ENCODE data around the gene RFLNA. TPM values are rescaled to one million over a fixed set of nuclear protein-coding genes. Genes with fewer than 3 reads are reported as not detected.

The RFLNA gene
- total and polyA plus RNA-seq, 2 of the 4 experiments (the other 2 are of a cell fraction): not detected

DNA sequence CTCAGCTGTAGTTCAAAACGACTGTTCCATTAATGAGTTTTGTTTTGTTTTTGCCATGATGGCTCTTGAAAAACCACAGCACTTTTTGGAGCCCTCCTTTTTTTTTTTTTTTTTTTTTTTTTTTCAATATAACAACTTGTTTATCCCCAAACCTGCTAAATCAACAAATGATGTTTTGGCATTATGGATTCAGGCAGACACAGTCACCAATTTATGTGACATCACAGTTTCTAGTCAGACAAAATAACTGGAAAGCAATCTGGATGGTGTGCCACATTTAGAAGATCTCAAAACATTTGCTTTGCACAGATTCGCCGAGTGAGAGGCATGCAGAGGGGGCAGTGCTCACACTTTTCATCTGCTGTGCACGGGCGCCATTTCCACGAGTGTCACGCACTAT, 7.9 kb upstream of the RFLNA start:
- H3K18ac ChIP-seq (ENCODE audit: low read depth, low read length): no peak overlapping the region
- H2AK5ac ChIP-seq (ENCODE audit: low read depth, low read length): no peak overlapping the region
- no peak for DNase-seq
- H3K4me3 ChIP-seq (ENCODE audit: insufficient read depth, low read depth, low read length): no peak overlapping the region
- no TSS peak for BruUV-seq (replicated peaks)
- no peak overlapping the region for H3K14ac ChIP-seq (replicated peaks; ENCODE audit: low read depth, low read length)
- ChIA-PET CTCF (no interaction called here), POLR2A (ENCODE audit: unreplicated experiment) (no interaction called here)
- peaks cover 8% of the 10 kb centered on the region for H3K4me1 ChIP-seq (ENCODE audit: control insufficient read depth, insufficient read depth, low read length)
- no peak overlapping the region for H2BK15ac ChIP-seq (ENCODE audit: low read depth, low read length)
- H4K20me1 ChIP-seq (ENCODE audit: insufficient read depth, low read length): no peaks in the 10 kb centered on the region
- no peak overlapping the region for H3K9ac ChIP-seq (ENCODE audit: low read depth, low read length)
- intact Hi-C loops (cut with micrococcal nuclease): no loop called here
- WGBS, 2 experiments (ENCODE audit: extremely low coverage in 2 of 2, insufficient read length in 1 of 2): no CpG with 5 or more reads among the region's 7 CpGs
- no peak overlapping the region for H3K56ac ChIP-seq (ENCODE audit: extremely low read depth, insufficient read depth, low read length)
- H4K5ac ChIP-seq (ENCODE audit: low read depth, low read length): no peak overlapping the region
- in situ Hi-C loops (cut with MboI; ENCODE audit: low sequenced_read_pairs): no loop called here
- no peak overlapping the region for H4K91ac ChIP-seq (ENCODE audit: insufficient read depth, low read depth, low read length)
- H3K9me3 ChIP-seq (ENCODE audit: control insufficient read depth, insufficient read depth, low read length): peaks cover 14% of the 10 kb centered on the region
- no peaks in the 10 kb centered on the region for H3K9me1 ChIP-seq (ENCODE audit: insufficient read depth, low read length)
- no peaks in the 10 kb centered on the region for H3K36me3 ChIP-seq (ENCODE audit: control insufficient read depth, insufficient read depth, low read length)
- H3K4me2 ChIP-seq (ENCODE audit: low read depth, low read length): no peak overlapping the region
- H2AK9ac ChIP-seq (replicated peaks; ENCODE audit: low read depth, low read length, poor library complexity): no peak overlapping the region
- H2BK5ac ChIP-seq (ENCODE audit: low read depth, low read length, poor library complexity, severe bottlenecking): no peak overlapping the region
- no peak overlapping the region for H3K23ac ChIP-seq (ENCODE audit: low read depth, low read length)
- no peak overlapping the region for H3K27ac ChIP-seq (ENCODE audit: insufficient read depth, low read length)
- peaks cover 32% of the 10 kb centered on the region for H3K27me3 ChIP-seq (ENCODE audit: control insufficient read depth, insufficient read depth, low read length)
- dilution Hi-C loops (cut with HindIII; ENCODE audit: low sequenced_read_pairs, unreplicated experiment): no loop called here
- no peak overlapping the region for H2AFZ ChIP-seq (replicated peaks; ENCODE audit: low read length, poor library complexity)
- H2BK20ac ChIP-seq (ENCODE audit: low read depth, low read length): no peak overlapping the region
- H3K4ac ChIP-seq (ENCODE audit: low read depth, low read length): no peak overlapping the region
- no peak overlapping the region for H4K8ac ChIP-seq (ENCODE audit: low read depth in 2 of 2, low read length in 2 of 2)
- ATAC-seq (ENCODE audit: low read depth): no peak
- H3K79me1 ChIP-seq (ENCODE audit: low read depth in 1 of 2, low read length in 2 of 2): no peaks in the 10 kb centered on the region
- TF ChIP-seq MAZ (IDR thresholded peaks at IDR 0.05; ENCODE audit: borderline replicate concordance, low read depth, low read length): no peak
- no peak for TF ChIP-seq POLR2A (IDR thresholded peaks at IDR 0.05; ENCODE audit: low read depth, low read length)
- no peak for TF ChIP-seq RFX5 (IDR thresholded peaks at IDR 0.05; ENCODE audit: low read depth, low read length)
- TF ChIP-seq CHD1 (IDR thresholded peaks at IDR 0.05; ENCODE audit: low read depth, low read length): no peak
- TF ChIP-seq FOS (IDR thresholded peaks at IDR 0.05; ENCODE audit: low read depth, low read length): no peak
- TF ChIP-seq, protein P1, sequence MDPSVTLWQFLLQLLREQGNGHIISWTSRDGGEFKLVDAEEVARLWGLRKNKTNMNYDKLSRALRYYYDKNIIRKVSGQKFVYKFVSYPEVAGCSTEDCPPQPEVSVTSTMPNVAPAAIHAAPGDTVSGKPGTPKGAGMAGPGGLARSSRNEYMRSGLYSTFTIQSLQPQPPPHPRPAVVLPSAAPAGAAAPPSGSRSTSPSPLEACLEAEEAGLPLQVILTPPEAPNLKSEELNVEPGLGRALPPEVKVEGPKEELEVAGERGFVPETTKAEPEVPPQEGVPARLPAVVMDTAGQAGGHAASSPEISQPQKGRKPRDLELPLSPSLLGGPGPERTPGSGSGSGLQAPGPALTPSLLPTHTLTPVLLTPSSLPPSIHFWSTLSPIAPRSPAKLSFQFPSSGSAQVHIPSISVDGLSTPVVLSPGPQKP (IDR thresholded peaks at IDR 0.05; ENCODE audit: borderline replicate concordance, low read depth, low read length): no peak
- no peak for TF ChIP-seq USF2 (IDR thresholded peaks at IDR 0.05; ENCODE audit: low read depth, low read length)
- no peak for TF ChIP-seq NFE2L2 (IDR thresholded peaks at IDR 0.05; ENCODE audit: low read depth, low read length)
- no peak for TF ChIP-seq RCOR1 (IDR thresholded peaks at IDR 0.05; ENCODE audit: insufficient replicate concordance, low read length)
- no peak for TF ChIP-seq SMC3 (IDR thresholded peaks at IDR 0.05; ENCODE audit: low read depth, low read length)
- no peak for TF ChIP-seq CTCF (conservative IDR thresholded peaks at IDR 0.05; ENCODE audit: low read depth, low read length)
- TF ChIP-seq CEBPB (IDR thresholded peaks at IDR 0.05; ENCODE audit: low read depth, low read length): no peak
- no peak for TF ChIP-seq RAD21 (IDR thresholded peaks at IDR 0.05; ENCODE audit: low read length)
- TF ChIP-seq MXI1 (IDR thresholded peaks at IDR 0.05; ENCODE audit: borderline replicate concordance, low read depth, low read length): no peak
- no peak for TF ChIP-seq BHLHE40 (IDR thresholded peaks at IDR 0.05; ENCODE audit: low read depth, low read length)
- no peak for TF ChIP-seq MAFK (IDR thresholded peaks at IDR 0.05; ENCODE audit: low read depth, low read length)
- no peak overlapping the region for H2BK120ac ChIP-seq (ENCODE audit: low read depth, low read length)

All from IMR-90 (cell line).